K562 (cell line): ENCODE data around the gene DEPP1. TPM values are rescaled to one million over a fixed set of nuclear protein-coding genes. Genes with fewer than 3 reads are reported as not detected.

Source experiments
- CTCFL ChIP-seq: IDR thresholded peaks from 2 replicates; pipeline ENCODE4 v1.6.1; 2011; ENCODE audit warnings: borderline replicate concordance, low read depth, mild to moderate bottlenecking, moderate library complexity, low read length; ENCODE audit not compliant: insufficient read depth, poor library complexity, severe bottlenecking
- E2F6 ChIP-seq, 2 experiments: IDR thresholded peaks; 2 replicates each; pipeline ENCODE4 v1.6.1; 2011; ENCODE audit warnings: borderline replicate concordance in 1 of 2, control low read depth in 1 of 2, low read depth in 1 of 2, low read length in 1 of 2, mild to moderate bottlenecking in 1 of 2, mixed read lengths in 1 of 2, moderate library complexity in 1 of 2; ENCODE audit not compliant: insufficient read depth in 1 of 2, insufficient read length in 1 of 2, poor library complexity in 1 of 2, severe bottlenecking in 1 of 2; ENCODE audit errors: extremely low read depth in 1 of 2
- ESRRA ChIP-seq: fragments of 450-650 bp; IDR thresholded peaks from 2 replicates; pipeline ENCODE4 v1.6.1; 2014; ENCODE audit warnings: low read depth, mild to moderate bottlenecking, moderate library complexity, borderline replicate concordance
- FOXP1 ChIP-seq: sonication (generic); formaldehyde crosslinking; IDR thresholded peaks from 2 replicates; pipeline ENCODE4 v1.8.0; 2022; ENCODE audit warnings: mild to moderate bottlenecking, missing genetic modification reagents
- GMEB1 ChIP-seq: fragments of 250-450 bp; sonication (Bioruptor Pico); IDR thresholded peaks from 2 replicates; pipeline ENCODE4 v1.4.0; 2020; ENCODE audit warnings: mild to moderate bottlenecking
- HOMEZ ChIP-seq: fragments of 250-450 bp; sonication (Bioruptor Pico); IDR thresholded peaks from 2 replicates; pipeline ENCODE4 v1.4.0; 2020; ENCODE audit warnings: mild to moderate bottlenecking, moderate library complexity
- IRF2 ChIP-seq: sonication (generic); formaldehyde crosslinking; IDR thresholded peaks from 2 replicates; pipeline ENCODE4 v1.8.1; 2022; ENCODE audit warnings: mild to moderate bottlenecking, missing genetic modification reagents
- NEUROD1 ChIP-seq: fragments of 150-350 bp; IDR thresholded peaks from 2 replicates; pipeline ENCODE4 v1.6.1; 2014; ENCODE audit warnings: borderline replicate concordance, low read length, low read depth; ENCODE audit not compliant: partially characterized antibody
- NR4A1 ChIP-seq, 2 experiments: fragments of 250-450 bp in 1 of 2; fragments of 450-650 bp in 1 of 2; sonication (Bioruptor Pico) in 1 of 2; IDR thresholded peaks; 2 replicates each; pipeline versions ENCODE4 v1.4.0 to v1.6.1; 2016 to 2020; ENCODE audit warnings: mild to moderate bottlenecking in 2 of 2, missing compliant biosample characterization in 1 of 2, missing genetic modification characterization in 1 of 2, moderate library complexity in 1 of 2
- NUFIP1 ChIP-seq: fragments of 450-650 bp; IDR thresholded peaks from 2 replicates; pipeline ENCODE4 v1.6.1; 2018; ENCODE audit not compliant: partially characterized antibody
- POLR2AphosphoS2 ChIP-seq: IDR thresholded peaks from 2 replicates; pipeline ENCODE4 v1.6.1; 2012; ENCODE audit warnings: low read length, improper control_type of control experiment
- RHOXF2B ChIP-seq: fragments of 250-450 bp; sonication (Bioruptor Pico); conservative IDR thresholded peaks from 2 replicates; pipeline ENCODE4 v1.5.1; 2021
- TAF1 ChIP-seq: IDR thresholded peaks from 2 replicates; pipeline ENCODE4 v1.6.1; 2011; ENCODE audit warnings: mild to moderate bottlenecking, low read length, moderate library complexity; ENCODE audit not compliant: insufficient read depth, control insufficient read depth, severe bottlenecking; ENCODE audit errors: extremely low read depth
- ZNF431 ChIP-seq: sonication (generic); formaldehyde crosslinking; IDR thresholded peaks from 2 replicates; pipeline ENCODE4 v1.8.0; 2022; ENCODE audit warnings: mild to moderate bottlenecking, missing genetic modification reagents
- ZNF518B ChIP-seq: fragments of 250-450 bp; sonication (Bioruptor Pico); IDR thresholded peaks from 2 replicates; pipeline ENCODE4 v1.5.0; 2021; ENCODE audit warnings: mild to moderate bottlenecking, moderate library complexity
- polyA plus RNA-seq, 8 experiments: library from polyadenylated mRNA; depleted of rRNA in 4 of 8; stranded (reverse) in 5 of 8; unstranded in 3 of 8; fragments of >200 nt; fragmentation: Nextera tagmentation in 2 of 8; fragmentation: Illumina TruSeq in 1 of 8; extraction: Ambion mirVana in 2 of 8; extraction: Trizol in 1 of 8; gene quantifications; 2 replicates each; pipeline versions ENCODE4 v1.2.1 to v1.2.3, GENCODE V29; 2011 to 2014; ENCODE audit warnings: inconsistent platforms in 1 of 8, missing spikeins in 1 of 8
- total RNA-seq, 7 experiments: library from RNA; depleted of rRNA in 6 of 7; stranded (reverse); fragments of >200 nt in 6 of 7; fragmentation: Illumina TruSeq in 2 of 7; extraction: Trizol in 2 of 7; gene quantifications; 2 replicates each; pipeline versions ENCODE4 v1.2.1 to v1.2.3, GENCODE V29; 2011 to 2021; ENCODE audit warnings: low replicate concordance in 1 of 7

The DEPP1 gene
- total and polyA plus RNA-seq, 9 of the 15 experiments (the other 6 are each of a cell fraction or from before 2014, with no cell fraction given), result 0.04 to 0.54 (median 0.20) TPM; not detected in 1

GRCh38 chr10:44978570-44979280, at the start of gene DEPP1 (continued):
- TF ChIP-seq E2F6 (IDR thresholded peaks at IDR 0.05; ENCODE audit: borderline replicate concordance in 1 of 2, extremely low read depth in 1 of 2, insufficient read depth in 1 of 2, insufficient read length in 1 of 2, low read depth in 1 of 2, low read length in 1 of 2, poor library complexity in 1 of 2, severe bottlenecking in 1 of 2) (no peak), HOMEZ (CRISPR knock-in tag) (no peak), ZNF431 (CRISPR knock-in tag) (no peak), TAF1 (peak; percentile 25), POLR2AphosphoS2 (no peak), NR4A1 (CRISPR knock-in tag; IDR thresholded peaks at IDR 0.05) (no peak), NR4A1 (tag; IDR thresholded peaks at IDR 0.05) (0 out of 2 replicates have a peak, but pooled peaks have one; percentile 24), ZNF518B (no peak), GMEB1 (CRISPR knock-in tag) (no peak), ESRRA (no peak), NEUROD1 (peak; percentile 64), FOXP1 (CRISPR knock-in tag) (no peak), IRF2 (CRISPR knock-in tag) (no peak), RHOXF2B (CRISPR knock-in tag) (no peak), NUFIP1 (no peak), CTCFL (no peak)
